Hematopoietic multipotent progenitor cell treated with erythropoietin and hydrocortisone succinate and interleukin-3 and kit ligand, for 15 days (in vitro differentiated cells): Measurements from ENCODE around the gene TRIM69.
A peak's percentile ranks its signal among the peaks of the same experiment; 100 is the strongest.
"Not testable (repeated sequence)": the region's sequence is repeated elsewhere in the genome, so short reads cannot be mapped to it uniquely, and the experiment has no call there.

Experiments used
- DNase-seq: peaks from one replicate; pipeline ENCODE4 v3.0.0-alpha.2; 2015; ENCODE audit warnings: low spot score

TRIM69 gene, protein sequence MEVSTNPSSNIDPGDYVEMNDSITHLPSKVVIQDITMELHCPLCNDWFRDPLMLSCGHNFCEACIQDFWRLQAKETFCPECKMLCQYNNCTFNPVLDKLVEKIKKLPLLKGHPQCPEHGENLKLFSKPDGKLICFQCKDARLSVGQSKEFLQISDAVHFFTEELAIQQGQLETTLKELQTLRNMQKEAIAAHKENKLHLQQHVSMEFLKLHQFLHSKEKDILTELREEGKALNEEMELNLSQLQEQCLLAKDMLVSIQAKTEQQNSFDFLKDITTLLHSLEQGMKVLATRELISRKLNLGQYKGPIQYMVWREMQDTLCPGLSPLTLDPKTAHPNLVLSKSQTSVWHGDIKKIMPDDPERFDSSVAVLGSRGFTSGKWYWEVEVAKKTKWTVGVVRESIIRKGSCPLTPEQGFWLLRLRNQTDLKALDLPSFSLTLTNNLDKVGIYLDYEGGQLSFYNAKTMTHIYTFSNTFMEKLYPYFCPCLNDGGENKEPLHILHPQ

DNA sequence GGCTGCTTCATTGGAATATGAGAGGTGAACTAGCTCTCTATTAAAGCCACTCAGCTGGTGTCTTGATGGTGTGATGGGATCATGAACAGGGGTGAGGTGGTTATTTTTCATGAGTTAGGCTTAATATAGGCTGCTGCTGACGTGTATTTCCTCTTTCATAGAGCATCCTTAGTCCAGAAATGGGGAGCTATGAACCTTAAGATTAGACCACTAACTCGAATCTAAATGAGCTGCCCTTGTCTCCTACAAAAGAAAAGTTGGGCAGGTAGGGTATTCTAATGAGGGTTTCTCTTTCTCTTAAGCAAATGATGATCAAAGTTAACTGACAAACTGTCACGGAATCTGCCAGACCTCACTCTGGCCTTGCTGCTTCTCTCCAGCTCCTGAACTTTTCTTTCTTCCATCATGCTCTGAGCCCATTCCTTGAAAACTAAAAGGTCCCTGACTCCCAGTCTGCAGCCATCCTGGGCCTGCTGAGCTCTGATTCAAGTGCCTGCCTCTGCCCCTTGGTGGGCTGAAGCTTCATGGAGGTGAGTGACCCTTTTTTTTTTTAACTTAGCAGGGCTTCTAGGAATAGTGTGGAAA is at the start of gene TRIM69:
TSS of gene TRIM69 (plus strand) at position 348 of the 585 bp plus-strand sequence. CDS start at position 525, 177 bp downstream.
- no peak for DNase-seq

DNA sequence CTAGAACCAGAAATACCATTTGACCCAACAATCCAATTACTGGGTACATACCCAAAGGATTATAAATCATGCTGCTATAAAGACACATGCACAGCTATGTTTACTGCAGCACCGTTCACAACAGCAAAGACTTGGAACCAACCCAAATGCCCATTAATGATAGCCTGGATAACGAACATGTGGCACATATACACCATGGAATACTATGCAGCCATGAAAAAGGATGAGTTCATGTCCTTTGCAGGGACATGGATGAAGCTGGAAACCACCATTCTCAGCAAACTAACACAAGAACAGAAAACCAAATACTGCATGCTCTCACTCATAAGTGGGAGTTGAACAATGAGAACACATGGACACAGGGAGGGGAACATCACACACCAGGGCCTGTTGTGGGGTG is 47.0 kb upstream of the TRIM69 start:
- DNase-seq: not testable (repeated sequence)

DNA sequence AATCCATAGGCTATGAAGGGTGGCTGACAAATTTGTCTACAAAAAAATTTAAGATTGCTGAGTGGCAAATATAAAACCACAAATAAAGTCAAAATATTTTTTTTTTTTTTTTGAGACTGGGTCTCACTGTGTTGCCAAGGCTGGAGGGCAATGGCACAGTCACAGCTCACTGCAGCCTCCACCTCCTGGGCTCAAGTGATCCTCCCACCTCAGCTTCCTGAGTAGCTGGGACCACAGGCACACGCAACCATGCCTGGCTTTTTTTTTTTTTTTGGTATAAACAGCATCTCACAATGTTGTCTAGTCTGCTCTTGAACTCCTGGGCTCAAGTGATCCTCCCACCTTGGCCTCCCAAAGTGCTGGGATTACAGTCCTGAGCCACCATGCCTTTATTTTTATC is 46.1 kb upstream of the TRIM69 start:
- DNase-seq: not testable (repeated sequence)

DNA sequence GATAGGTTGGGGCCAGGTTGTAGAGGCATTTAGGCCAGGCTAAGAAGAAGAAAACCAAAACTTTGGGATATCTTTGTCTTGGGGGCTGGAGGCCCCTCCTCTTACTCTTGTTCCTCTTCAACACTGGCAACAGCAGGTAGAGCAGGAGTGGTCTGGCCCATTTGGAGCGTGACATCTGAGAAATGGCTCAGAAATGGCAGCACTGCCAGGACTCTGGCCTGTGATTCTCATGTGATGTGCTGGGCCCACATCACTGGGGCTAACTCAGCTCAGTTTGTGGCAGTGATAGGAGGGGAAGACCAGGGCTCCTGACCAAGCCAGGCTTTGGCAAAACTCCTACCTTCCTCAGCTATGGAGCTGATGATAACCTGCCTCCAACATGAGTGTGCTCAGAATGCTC is 43.7 kb upstream of the TRIM69 start:
- DNase-seq: no peak

DNA sequence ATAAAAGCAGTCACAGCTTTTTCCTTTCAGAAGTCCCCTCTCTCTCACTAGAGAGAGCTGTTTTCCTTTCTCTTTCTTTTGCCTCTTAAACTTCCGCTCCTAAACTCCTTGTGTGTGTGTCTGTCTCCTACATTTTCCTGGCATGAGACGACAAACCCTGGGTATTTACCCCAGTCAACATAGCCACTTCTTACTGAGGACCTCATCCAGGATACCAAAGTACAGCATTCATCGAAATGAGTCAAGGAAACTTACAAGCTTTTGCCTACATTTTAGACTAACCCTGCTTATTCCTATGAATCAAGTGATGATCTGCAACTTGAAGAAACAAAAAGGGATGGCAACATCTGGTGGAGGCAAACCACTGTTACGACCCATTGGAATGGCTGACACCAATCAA is 41.9 kb upstream of the TRIM69 start:
- no peak for DNase-seq

DNA sequence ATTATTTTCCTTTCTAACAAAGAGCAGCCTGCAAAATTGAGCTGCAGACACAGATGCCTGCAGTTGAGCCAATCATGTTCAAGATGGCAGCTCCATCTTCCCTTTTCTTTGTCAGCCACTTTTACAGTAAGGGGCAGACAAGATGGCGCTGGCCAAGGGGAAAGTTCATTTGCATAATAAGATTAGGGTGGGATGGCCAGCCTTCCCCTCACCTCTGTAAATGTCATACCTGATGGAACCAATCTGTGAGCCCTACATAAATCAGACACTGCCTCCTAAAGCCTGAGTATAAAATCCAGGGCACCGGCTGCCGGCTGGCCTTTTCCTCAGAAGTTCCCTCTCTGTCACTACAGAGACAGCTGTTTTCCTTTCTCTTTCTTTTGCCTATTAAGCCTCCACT is 41.0 kb upstream of the TRIM69 start:
- no peak for DNase-seq

DNA sequence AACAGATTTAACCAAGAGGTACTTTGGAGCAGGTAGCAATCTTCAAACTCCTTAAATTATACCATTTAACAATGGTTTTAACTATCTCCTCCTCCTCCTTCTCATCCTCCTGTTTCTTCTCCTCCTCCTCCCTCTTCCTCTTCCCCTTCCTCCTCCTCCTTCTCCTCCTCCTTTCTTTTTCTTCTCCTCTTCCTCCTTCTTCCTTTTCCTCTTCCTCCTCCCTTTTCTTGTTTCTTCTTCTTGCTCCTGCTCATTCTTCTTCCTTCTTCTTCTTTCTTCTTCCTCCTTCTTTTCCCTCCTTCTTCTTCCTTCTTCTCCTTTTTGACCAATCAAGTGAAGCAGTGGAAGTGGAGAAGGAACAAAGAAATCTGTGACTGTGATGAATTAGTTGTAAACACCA is 39.3 kb upstream of the TRIM69 start:
- DNase-seq: no peak

DNA sequence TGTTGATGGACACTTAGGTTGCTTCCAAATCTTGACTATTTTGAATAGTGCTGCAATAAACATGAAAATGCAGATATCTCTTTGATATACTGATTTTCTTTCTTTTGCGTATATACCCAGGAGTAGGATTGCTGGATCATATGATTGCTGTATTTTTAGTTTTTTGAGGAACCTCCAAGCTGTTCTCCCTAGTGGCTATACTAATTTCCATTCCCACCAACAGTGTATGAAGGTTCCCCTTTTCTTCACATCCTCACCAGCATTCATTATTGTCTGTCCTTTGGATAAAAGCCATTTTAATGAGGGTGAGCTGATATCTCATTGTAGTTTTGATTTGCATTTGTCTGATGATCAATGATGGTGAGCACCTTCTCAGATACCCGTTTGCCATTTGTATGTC is 37.7 kb upstream of the TRIM69 start:
- no peak for DNase-seq

DNA sequence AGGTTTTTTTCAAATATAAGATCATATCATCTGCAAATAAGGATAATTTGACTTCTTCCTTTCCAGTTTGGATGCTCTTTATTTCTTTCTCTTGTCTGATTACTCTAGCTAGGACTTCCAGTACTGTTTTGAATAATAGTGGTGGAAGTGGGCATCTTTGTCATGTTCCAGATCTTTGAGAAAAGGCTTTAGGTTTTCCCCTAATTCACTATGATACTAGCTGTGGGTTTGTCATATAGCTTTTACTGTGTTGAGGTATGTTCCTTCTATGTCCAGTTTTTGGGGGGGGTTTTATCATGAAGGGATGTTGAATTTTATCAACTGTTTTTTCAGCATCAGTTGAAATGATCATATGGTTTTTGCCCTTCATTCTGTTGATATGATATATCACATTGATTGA is 35.7 kb upstream of the TRIM69 start:
- not testable (repeated sequence) for DNase-seq

DNA sequence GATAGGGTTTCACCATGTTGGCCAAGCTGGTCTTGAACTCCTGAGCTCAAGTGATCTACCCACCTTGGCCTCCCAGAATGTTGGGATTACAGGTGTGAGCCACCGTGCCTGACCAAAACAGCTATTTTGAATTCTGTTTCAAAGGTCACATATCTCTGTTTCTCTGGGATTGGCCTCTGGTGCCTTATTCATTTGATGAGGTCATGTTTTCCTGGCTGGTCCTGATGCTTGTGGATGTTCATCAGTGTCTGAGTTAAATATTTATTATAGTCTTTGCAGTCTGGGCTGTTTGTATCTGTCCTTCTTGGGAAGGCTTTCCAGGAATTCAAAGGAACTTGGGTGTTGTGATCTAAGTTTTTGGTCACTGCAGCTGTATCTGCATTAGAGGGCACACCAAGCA is 30.3 kb upstream of the TRIM69 start:
- no peak for DNase-seq

DNA sequence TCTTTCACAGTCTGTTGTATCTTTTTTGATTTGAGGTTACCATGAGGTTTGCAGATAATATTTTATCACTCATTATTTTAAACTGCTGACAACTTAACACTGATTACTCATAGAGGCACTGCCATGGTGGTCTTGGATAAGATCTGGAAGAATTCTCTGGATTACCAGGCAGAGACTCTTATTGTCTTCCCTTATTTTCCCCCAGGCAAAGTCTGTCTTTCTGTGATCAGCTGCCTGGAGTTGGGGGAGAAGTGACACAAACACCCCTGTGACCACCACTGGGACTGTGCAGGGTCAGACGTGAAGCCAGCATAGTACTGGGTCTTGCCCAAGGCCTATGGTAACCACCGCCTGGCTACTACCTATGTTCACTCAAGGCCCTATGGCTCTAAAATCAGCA is 29.9 kb upstream of the TRIM69 start:
- no peak for DNase-seq

DNA sequence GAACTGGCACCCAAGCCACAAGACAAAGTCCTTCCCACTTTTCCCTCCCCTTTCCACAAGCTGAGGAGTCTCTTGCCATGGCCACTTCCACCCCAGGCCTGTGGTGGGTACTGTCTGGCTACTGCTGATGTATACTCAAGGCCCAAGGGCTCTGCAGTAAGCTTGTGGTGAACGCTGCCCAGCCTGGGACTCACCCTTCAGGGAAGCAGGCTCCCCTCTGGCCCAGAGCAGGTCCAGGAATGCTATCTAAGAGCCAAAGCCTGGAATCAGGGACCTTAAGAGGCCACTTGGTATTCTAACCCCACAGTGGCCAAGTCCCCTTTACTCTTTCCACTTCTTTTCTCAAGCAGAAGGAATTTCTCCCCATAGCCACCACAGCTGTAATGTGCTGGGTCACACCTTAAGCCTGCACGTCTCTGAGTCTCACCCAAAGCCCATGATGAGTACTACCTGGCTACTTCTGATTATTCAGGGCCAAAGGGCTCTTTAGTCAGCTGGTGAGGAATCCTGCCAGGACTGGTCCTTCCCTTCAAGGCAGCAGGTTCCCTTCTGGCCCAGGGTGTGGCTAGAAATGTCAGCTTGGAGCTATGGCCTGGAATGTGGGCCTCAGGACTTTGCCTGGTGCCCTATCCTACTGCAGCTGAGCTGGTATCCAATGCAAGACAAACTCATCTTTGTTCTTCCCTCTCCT is 29.2 kb upstream of the TRIM69 start:
- no peak for DNase-seq

DNA sequence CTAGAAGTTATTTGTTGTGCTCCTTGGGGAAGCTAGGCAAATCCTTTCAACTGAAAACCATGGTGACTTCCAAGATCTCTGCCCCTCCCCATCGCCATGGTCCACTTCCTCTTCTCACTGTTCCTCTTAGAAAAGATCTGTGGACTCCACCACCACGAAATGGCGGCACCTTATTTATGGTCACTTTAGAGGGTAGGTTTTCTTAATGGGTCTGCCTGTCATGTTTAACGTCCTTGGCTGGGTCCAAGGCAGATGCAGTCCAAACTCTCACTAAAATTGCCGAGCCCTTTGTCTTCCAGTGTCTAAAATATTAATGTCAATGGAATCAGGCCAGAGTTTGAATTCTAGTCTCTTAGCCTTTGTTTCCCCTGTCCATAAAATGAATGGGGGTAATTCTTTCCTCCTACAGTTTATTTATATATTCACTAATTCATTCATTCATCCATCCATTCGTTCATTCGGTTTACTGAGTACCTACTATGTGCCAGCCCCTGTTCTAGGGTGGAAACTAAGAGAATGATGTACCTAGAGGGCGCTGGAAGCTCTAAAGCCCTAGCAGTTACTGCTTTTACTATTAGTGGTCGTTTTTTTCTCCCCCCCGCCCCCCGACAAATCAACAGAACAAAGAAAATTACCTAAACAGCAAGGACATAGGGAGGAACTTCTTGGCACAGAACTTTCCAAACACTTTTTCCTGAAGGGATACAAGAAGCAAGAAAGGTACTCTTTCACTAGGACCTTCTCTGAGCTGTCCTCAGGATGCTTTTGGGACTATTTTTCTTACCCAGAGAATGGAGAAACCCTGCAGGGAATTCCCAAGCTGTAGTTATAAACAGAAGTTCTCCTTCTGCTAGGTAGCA is 25.9 kb upstream of the TRIM69 start:
- peak; percentile 63 for DNase-seq

DNA sequence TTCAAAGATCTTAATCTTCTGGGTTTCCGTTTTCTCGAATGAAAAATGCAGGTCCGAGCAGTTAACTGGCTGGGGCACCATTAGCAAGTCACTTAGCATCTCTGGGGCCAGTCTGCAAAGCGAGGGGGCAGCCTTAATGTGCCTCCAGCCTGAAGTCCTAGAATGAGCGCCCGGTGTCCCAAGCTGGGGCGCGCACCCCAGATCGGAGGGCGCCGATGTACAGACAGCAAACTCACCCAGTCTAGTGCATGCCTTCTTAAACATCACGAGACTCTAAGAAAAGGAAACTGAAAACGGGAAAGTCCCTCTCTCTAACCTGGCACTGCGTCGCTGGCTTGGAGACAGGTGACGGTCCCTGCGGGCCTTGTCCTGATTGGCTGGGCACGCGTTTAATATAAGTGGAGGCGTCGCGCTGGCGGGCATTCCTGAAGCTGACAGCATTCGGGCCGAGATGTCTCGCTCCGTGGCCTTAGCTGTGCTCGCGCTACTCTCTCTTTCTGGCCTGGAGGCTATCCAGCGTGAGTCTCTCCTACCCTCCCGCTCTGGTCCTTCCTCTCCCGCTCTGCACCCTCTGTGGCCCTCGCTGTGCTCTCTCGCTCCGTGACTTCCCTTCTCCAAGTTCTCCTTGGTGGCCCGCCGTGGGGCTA is 25.1 kb upstream of the TRIM69 start, which contains the start of the genes B2M and PATL2:
TSS of gene B2M (plus strand) at position 422 of the 647 bp plus-strand sequence. CDS start at position 452, 30 bp downstream.
TSS of gene PATL2 (minus strand) at position 228 of the 647 bp plus-strand sequence. CDS start 34,833 bp downstream, outside the sequence.
- peak; percentile 98 for DNase-seq

DNA sequence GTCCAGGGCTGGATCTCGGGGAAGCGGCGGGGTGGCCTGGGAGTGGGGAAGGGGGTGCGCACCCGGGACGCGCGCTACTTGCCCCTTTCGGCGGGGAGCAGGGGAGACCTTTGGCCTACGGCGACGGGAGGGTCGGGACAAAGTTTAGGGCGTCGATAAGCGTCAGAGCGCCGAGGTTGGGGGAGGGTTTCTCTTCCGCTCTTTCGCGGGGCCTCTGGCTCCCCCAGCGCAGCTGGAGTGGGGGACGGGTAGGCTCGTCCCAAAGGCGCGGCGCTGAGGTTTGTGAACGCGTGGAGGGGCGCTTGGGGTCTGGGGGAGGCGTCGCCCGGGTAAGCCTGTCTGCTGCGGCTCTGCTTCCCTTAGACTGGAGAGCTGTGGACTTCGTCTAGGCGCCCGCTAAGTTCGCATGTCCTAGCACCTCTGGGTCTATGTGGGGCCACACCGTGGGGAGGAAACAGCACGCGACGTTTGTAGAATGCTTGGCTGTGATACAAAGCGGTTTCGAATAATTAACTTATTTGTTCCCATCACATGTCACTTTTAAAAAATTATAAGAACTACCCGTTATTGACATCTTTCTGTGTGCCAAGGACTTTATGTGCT is 24.5 kb upstream of the TRIM69 start:
- DNase-seq: peak; percentile 52

DNA sequence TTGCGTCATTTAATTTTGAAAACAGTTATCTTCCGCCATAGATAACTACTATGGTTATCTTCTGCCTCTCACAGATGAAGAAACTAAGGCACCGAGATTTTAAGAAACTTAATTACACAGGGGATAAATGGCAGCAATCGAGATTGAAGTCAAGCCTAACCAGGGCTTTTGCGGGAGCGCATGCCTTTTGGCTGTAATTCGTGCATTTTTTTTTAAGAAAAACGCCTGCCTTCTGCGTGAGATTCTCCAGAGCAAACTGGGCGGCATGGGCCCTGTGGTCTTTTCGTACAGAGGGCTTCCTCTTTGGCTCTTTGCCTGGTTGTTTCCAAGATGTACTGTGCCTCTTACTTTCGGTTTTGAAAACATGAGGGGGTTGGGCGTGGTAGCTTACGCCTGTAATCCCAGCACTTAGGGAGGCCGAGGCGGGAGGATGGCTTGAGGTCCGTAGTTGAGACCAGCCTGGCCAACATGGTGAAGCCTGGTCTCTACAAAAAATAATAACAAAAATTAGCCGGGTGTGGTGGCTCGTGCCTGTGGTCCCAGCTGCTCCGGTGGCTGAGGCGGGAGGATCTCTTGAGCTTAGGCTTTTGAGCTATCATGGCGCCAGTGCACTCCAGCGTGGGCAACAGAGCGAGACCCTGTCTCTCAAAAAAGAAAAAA is 23.9 kb upstream of the TRIM69 start:
- peak; percentile 80 for DNase-seq

DNA sequence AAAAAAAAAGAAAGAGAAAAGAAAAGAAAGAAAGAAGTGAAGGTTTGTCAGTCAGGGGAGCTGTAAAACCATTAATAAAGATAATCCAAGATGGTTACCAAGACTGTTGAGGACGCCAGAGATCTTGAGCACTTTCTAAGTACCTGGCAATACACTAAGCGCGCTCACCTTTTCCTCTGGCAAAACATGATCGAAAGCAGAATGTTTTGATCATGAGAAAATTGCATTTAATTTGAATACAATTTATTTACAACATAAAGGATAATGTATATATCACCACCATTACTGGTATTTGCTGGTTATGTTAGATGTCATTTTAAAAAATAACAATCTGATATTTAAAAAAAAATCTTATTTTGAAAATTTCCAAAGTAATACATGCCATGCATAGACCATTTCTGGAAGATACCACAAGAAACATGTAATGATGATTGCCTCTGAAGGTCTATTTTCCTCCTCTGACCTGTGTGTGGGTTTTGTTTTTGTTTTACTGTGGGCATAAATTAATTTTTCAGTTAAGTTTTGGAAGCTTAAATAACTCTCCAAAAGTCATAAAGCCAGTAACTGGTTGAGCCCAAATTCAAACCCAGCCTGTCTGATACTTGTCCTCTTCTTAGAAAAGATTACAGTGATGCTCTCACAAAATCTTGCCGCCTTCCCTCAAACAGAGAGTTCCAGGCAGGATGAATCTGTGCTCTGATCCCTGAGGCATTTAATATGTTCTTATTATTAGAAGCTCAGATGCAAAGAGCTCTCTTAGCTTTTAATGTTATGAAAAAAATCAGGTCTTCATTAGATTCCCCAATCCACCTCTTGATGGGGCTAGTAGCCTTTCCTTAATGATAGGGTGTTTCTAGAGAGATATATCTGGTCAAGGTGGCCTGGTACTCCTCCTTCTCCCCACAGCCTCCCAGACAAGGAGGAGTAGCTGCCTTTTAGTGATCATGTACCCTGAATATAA is 23.0 kb upstream of the TRIM69 start:
- DNase-seq: peak; percentile 53

DNA sequence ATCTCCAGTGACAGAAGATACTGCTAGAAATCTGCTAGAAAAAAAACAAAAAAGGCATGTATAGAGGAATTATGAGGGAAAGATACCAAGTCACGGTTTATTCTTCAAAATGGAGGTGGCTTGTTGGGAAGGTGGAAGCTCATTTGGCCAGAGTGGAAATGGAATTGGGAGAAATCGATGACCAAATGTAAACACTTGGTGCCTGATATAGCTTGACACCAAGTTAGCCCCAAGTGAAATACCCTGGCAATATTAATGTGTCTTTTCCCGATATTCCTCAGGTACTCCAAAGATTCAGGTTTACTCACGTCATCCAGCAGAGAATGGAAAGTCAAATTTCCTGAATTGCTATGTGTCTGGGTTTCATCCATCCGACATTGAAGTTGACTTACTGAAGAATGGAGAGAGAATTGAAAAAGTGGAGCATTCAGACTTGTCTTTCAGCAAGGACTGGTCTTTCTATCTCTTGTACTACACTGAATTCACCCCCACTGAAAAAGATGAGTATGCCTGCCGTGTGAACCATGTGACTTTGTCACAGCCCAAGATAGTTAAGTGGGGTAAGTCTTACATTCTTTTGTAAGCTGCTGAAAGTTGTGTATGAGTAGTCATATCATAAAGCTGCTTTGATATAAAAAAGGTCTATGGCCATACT is 21.1 kb upstream of the TRIM69 start:
- DNase-seq: no peak
